Measurements from ENCODE around the gene CRELD1. TPM values are rescaled to one million over a fixed set of nuclear protein-coding genes. Genes with fewer than 3 reads are reported as not detected.

The CRELD1 gene
- total and polyA plus RNA-seq, 2 of the 13 experiments (the other 11 are each of a cell fraction or from before 2014, with no cell fraction given), result 27.1 to 61.9 TPM

DNA sequence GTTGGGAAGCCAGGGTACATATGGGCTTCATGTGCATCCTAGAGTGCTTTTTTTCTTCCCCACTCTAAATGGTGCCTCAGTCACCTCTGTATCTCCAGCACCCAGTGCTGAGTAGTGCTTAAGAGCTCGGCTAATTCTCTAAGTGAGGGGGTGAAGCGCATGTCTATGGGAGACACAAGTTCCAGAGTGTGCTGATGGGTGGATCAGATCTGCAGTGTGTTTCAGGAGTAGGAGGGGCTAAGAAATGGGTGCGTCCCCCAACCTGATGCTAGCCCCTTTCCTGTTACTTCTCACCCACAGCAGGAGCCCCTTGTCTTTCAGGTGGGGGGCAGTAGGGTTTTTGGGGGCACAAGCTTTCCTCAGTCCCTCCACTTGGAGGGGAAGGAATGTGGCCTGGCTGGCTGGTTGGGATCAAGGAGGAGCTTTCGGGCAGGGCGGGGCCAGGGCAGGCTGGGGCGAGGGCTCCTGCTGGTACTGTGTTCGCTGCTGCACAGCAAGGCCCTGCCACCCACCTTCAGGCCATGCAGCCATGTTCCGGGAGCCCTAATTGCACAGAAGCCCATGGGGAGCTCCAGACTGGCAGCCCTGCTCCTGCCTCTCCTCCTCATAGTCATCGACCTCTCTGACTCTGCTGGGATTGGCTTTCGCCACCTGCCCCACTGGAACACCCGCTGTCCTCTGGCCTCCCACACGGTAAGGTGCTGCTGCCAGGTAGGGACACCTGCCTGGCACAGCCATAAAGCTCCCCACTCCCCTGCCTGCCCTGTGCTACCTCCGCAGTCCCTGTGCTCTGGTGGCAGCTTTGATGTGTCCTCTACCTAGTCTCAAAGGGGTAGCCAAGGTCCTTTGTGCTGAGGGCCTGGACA lies 31.0 kb upstream of the CRELD1 start, which contains the start of gene IL17RE (continued):
- TF ChIP-seq, protein P1, sequence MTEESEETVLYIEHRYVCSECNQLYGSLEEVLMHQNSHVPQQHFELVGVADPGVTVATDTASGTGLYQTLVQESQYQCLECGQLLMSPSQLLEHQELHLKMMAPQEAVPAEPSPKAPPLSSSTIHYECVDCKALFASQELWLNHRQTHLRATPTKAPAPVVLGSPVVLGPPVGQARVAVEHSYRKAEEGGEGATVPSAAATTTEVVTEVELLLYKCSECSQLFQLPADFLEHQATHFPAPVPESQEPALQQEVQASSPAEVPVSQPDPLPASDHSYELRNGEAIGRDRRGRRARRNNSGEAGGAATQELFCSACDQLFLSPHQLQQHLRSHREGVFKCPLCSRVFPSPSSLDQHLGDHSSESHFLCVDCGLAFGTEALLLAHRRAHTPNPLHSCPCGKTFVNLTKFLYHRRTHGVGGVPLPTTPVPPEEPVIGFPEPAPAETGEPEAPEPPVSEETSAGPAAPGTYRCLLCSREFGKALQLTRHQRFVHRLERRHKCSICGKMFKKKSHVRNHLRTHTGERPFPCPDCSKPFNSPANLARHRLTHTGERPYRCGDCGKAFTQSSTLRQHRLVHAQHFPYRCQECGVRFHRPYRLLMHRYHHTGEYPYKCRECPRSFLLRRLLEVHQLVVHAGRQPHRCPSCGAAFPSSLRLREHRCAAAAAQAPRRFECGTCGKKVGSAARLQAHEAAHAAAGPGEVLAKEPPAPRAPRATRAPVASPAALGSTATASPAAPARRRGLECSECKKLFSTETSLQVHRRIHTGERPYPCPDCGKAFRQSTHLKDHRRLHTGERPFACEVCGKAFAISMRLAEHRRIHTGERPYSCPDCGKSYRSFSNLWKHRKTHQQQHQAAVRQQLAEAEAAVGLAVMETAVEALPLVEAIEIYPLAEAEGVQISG (CRISPR knock-in tag; IDR thresholded peaks at IDR 0.05), result peak; percentile 27; the same call in 1 of the 2 replicates
- peak; percentile 14 for TF ChIP-seq ERF (CRISPR knock-in tag; IDR thresholded peaks at IDR 0.05)
- no peak for TF ChIP-seq FOXP1 (IDR thresholded peaks at IDR 0.05)
- no peak for TF ChIP-seq FOXP1 (CRISPR knock-in tag; IDR thresholded peaks at IDR 0.05)
- TF ChIP-seq JARID2 (CRISPR knock-in tag; IDR thresholded peaks at IDR 0.05; ENCODE audit: insufficient replicate concordance), result no peak
- TF ChIP-seq, protein P2, sequence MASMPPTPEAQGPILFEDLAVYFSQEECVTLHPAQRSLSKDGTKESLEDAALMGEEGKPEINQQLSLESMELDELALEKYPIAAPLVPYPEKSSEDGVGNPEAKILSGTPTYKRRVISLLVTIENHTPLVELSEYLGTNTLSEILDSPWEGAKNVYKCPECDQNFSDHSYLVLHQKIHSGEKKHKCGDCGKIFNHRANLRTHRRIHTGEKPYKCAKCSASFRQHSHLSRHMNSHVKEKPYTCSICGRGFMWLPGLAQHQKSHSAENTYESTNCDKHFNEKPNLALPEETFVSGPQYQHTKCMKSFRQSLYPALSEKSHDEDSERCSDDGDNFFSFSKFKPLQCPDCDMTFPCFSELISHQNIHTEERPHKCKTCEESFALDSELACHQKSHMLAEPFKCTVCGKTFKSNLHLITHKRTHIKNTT (CRISPR knock-in tag; IDR thresholded peaks at IDR 0.05), result no peak
- TF ChIP-seq, protein P3, sequence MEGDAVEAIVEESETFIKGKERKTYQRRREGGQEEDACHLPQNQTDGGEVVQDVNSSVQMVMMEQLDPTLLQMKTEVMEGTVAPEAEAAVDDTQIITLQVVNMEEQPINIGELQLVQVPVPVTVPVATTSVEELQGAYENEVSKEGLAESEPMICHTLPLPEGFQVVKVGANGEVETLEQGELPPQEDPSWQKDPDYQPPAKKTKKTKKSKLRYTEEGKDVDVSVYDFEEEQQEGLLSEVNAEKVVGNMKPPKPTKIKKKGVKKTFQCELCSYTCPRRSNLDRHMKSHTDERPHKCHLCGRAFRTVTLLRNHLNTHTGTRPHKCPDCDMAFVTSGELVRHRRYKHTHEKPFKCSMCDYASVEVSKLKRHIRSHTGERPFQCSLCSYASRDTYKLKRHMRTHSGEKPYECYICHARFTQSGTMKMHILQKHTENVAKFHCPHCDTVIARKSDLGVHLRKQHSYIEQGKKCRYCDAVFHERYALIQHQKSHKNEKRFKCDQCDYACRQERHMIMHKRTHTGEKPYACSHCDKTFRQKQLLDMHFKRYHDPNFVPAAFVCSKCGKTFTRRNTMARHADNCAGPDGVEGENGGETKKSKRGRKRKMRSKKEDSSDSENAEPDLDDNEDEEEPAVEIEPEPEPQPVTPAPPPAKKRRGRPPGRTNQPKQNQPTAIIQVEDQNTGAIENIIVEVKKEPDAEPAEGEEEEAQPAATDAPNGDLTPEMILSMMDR (CRISPR knock-in tag; IDR thresholded peaks at IDR 0.05), result no peak
- peak; percentile 52; the same call in 1 of the 2 replicates for TF ChIP-seq ZNF230 (CRISPR knock-in tag; IDR thresholded peaks at IDR 0.05)
- peak; percentile 29; the same call in 1 of the 2 replicates for TF ChIP-seq RXRA (CRISPR knock-in tag; IDR thresholded peaks at IDR 0.05)
- TF ChIP-seq ZNF292 (CRISPR knock-in tag; IDR thresholded peaks at IDR 0.05; ENCODE audit: borderline replicate concordance, low read depth), result peak; percentile 47; the same call in 1 of the 2 replicates
- TF ChIP-seq POLR2A (IDR thresholded peaks at IDR 0.05; ENCODE audit: insufficient read depth in 1 of 2, low read depth in 2 of 2, low read length in 2 of 2), result peak; percentile 47 to 75
- TF ChIP-seq, protein P4, sequence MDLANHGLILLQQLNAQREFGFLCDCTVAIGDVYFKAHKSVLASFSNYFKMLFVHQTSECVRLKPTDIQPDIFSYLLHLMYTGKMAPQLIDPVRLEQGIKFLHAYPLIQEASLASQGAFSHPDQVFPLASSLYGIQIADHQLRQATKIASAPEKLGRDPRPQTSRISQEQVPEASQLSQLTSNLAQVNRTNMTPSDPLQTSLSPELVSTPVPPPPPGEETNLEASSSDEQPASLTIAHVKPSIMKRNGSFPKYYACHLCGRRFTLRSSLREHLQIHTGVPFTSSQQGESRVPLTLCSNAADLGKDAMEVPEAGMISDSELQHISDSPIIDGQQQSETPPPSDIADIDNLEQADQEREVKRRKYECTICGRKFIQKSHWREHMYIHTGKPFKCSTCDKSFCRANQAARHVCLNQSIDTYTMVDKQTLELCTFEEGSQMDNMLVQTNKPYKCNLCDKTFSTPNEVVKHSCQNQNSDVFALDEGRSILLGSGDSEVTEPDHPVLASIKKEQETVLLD (CRISPR knock-in tag; IDR thresholded peaks at IDR 0.05; ENCODE audit: low read depth), result no peak
- 0 out of 2 replicates have a peak, but pooled peaks have one; percentile 18 for TF ChIP-seq ZNF205 (CRISPR knock-in tag; IDR thresholded peaks at IDR 0.05)
- TF ChIP-seq, protein P5, sequence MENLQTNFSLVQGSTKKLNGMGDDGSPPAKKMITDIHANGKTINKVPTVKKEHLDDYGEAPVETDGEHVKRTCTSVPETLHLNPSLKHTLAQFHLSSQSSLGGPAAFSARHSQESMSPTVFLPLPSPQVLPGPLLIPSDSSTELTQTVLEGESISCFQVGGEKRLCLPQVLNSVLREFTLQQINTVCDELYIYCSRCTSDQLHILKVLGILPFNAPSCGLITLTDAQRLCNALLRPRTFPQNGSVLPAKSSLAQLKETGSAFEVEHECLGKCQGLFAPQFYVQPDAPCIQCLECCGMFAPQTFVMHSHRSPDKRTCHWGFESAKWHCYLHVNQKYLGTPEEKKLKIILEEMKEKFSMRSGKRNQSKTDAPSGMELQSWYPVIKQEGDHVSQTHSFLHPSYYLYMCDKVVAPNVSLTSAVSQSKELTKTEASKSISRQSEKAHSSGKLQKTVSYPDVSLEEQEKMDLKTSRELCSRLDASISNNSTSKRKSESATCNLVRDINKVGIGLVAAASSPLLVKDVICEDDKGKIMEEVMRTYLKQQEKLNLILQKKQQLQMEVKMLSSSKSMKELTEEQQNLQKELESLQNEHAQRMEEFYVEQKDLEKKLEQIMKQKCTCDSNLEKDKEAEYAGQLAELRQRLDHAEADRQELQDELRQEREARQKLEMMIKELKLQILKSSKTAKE (CRISPR knock-in tag; IDR thresholded peaks at IDR 0.05; ENCODE audit: borderline replicate concordance), result no peak
- no peak for TF ChIP-seq MTF1 (CRISPR knock-in tag; IDR thresholded peaks at IDR 0.05)
- no peak for TF ChIP-seq ZFP41 (CRISPR knock-in tag; IDR thresholded peaks at IDR 0.05; ENCODE audit: borderline replicate concordance)
- TF ChIP-seq ATAD3A (CRISPR knock-in tag; IDR thresholded peaks at IDR 0.05), result no peak
- TF ChIP-seq GPN1 (CRISPR knock-in tag; IDR thresholded peaks at IDR 0.05; ENCODE audit: borderline replicate concordance), result no peak
